Neural cell (in vitro differentiated cells): ENCODE data around the gene FHIT. TPM values are rescaled to one million over a fixed set of nuclear protein-coding genes. Genes with fewer than 3 reads are reported as not detected.

ENCODE experiments used
- H2AFZ ChIP-seq: fragments of 200-600, 300-800 bp; sonication (generic), shearing (Covaris generic); 2 replicates; pipeline ENCODE4 v1.6.0; 2014; ENCODE audit warnings: low read depth, mild to moderate bottlenecking, antibody characterized with exemption, low read length, moderate library complexity
- H3F3A ChIP-seq: fragments of 200-600 bp; shearing (Covaris generic); 2 replicates; pipeline ENCODE4 v1.6.1; 2016; ENCODE audit warnings: mild to moderate bottlenecking, moderate library complexity, mixed read lengths, antibody characterized with exemption, low read length; ENCODE audit not compliant: insufficient read depth, poor library complexity, severe bottlenecking
- H3K27ac ChIP-seq: fragments of 200-600, 300-800 bp; sonication (generic), shearing (Covaris generic); 2 replicates; pipeline ENCODE4 v1.5.1; 2014; ENCODE audit warnings: mild to moderate bottlenecking, low read length, moderate library complexity
- H3K27me3 ChIP-seq: fragments of 300-800, 200-600 bp; sonication (generic), shearing (Covaris generic); 2 replicates; pipeline ENCODE4 v1.6.0; 2014; ENCODE audit warnings: mild to moderate bottlenecking, low read depth, low read length, moderate library complexity; ENCODE audit not compliant: insufficient read depth
- H3K36me3 ChIP-seq: fragments of 300-800, 200-600 bp; sonication (generic), shearing (Covaris generic); 2 replicates; pipeline ENCODE4 v1.5.1; 2014; ENCODE audit warnings: mild to moderate bottlenecking, antibody characterized with exemption, low read length, moderate library complexity; ENCODE audit not compliant: insufficient read depth
- H3K4me2 ChIP-seq: fragments of 300-800, 200-600 bp; sonication (generic), shearing (Covaris generic); 2 replicates; pipeline ENCODE4 v1.6.0; 2014; ENCODE audit warnings: mild to moderate bottlenecking, low read length
- H3K4me3 ChIP-seq: fragments of 300-800, 200-600 bp; sonication (generic), shearing (Covaris generic); 2 replicates; pipeline ENCODE4 v1.5.1; 2014; ENCODE audit warnings: mild to moderate bottlenecking, low read length, moderate library complexity
- H3K79me2 ChIP-seq: fragments of 200-600 bp; shearing (Covaris generic); replicated peaks from 2 replicates; pipeline ENCODE4 v1.6.0; 2014; ENCODE audit warnings: mild to moderate bottlenecking, low read length, moderate library complexity; ENCODE audit not compliant: insufficient read depth
- H3K9ac ChIP-seq: fragments of 300-800, 200-600 bp; sonication (generic), shearing (Covaris generic); 2 replicates; pipeline ENCODE4 v1.6.1; 2016; ENCODE audit warnings: mild to moderate bottlenecking, low read length, mixed read lengths
- H3K9me2 ChIP-seq: fragments of 200-600 bp; shearing (Covaris generic); 2 replicates; pipeline ENCODE4 v1.6.1; 2016; ENCODE audit warnings: mild to moderate bottlenecking, low read length, mixed read lengths; ENCODE audit not compliant: insufficient read depth
- H3K9me3 ChIP-seq: fragments of 200-600, 300-800 bp; sonication (generic), shearing (Covaris generic); 2 replicates; pipeline ENCODE4 v1.6.1; 2016; ENCODE audit warnings: mild to moderate bottlenecking, mixed run types, low read length, moderate library complexity, mixed read lengths
- H4K20me1 ChIP-seq: fragments of 200-600 bp; shearing (Covaris generic); 2 replicates; pipeline ENCODE4 v1.6.1; 2016; ENCODE audit warnings: mild to moderate bottlenecking, mixed run types; ENCODE audit not compliant: insufficient read depth
- CTCF ChIP-seq: fragments of 450-650 bp; IDR thresholded peaks from 2 replicates; pipeline ENCODE4 v1.5.1; 2014; ENCODE audit warnings: antibody characterized with exemption, mild to moderate bottlenecking, moderate library complexity; ENCODE audit not compliant: poor library complexity, severe bottlenecking
- EP300 ChIP-seq: fragments of 450-650 bp; conservative IDR thresholded peaks from 2 replicates; pipeline ENCODE4 v1.6.1; 2014; ENCODE audit warnings: antibody characterized with exemption, mild to moderate bottlenecking, moderate library complexity; ENCODE audit not compliant: poor library complexity, severe bottlenecking
- EZH2 ChIP-seq: fragments of 200-600, 300-800 bp; shearing (Covaris generic), sonication (generic); IDR thresholded peaks from 2 replicates; pipeline ENCODE4 v1.6.1; 2014; ENCODE audit warnings: antibody characterized with exemption, low read length, borderline replicate concordance, mild to moderate bottlenecking; ENCODE audit not compliant: insufficient read depth, poor library complexity, severe bottlenecking
- MXI1 ChIP-seq: fragments of 450-650 bp; conservative IDR thresholded peaks from 2 replicates; pipeline ENCODE4 v1.6.1; 2014; ENCODE audit warnings: antibody characterized with exemption, mild to moderate bottlenecking; ENCODE audit not compliant: poor library complexity, severe bottlenecking
- POLR2AphosphoS5 ChIP-seq: IDR thresholded peaks from 2 replicates; pipeline ENCODE4 v1.6.1; 2012
- RAD21 ChIP-seq: fragments of 450-650 bp; conservative IDR thresholded peaks from 2 replicates; pipeline ENCODE4 v1.6.1; 2014; ENCODE audit warnings: antibody characterized with exemption, mild to moderate bottlenecking, moderate library complexity
- REST ChIP-seq: IDR thresholded peaks from 2 replicates; pipeline ENCODE4 v1.6.1; 2012; ENCODE audit warnings: borderline replicate concordance
- SMC3 ChIP-seq: fragments of 450-650 bp; conservative IDR thresholded peaks from 2 replicates; pipeline ENCODE4 v1.6.1; 2014; ENCODE audit warnings: antibody characterized with exemption, mild to moderate bottlenecking, moderate library complexity; ENCODE audit not compliant: poor library complexity
- TAF1 ChIP-seq: IDR thresholded peaks from 2 replicates; pipeline ENCODE4 v1.6.1; 2012; ENCODE audit warnings: low read depth
- polyA plus RNA-seq: library from polyadenylated mRNA; depleted of rRNA; stranded (reverse); fragments of >200 nt; gene quantifications from 2 replicates; pipeline ENCODE4 v1.2.3, GENCODE V29; 2014

FHIT gene
- polyA plus RNA-seq, 1 donor from 2014 or later: not detected

- TF ChIP-seq EP300 (no peak), CTCF (no peak), SMC3 (no peak), EZH2 (no peak), REST (no peak), RAD21 (no peak), TAF1 (no peak), POLR2AphosphoS5 (no peak), MXI1 (no peak)
Measured at GRCh38 chr3:61114316-61114953, 136.8 kb downstream of the FHIT start.

GRCh38 chr3:61111825-61112224 lies 139.4 kb downstream of the FHIT start:
- Histone ChIP-seq H3K9me2 (no peaks in the 10 kb centered on the region), H3K79me2 (no peaks in the 10 kb centered on the region), H3K9ac (no peak overlapping the region), H4K20me1 (no peaks in the 10 kb centered on the region), H3K27me3 (no peaks in the 10 kb centered on the region), H3K27ac (no peak overlapping the region), H3K4me3 (no peak overlapping the region), H3K4me2 (no peak overlapping the region), H2AFZ (no peak overlapping the region), H3K36me3 (no peaks in the 10 kb centered on the region), H3K9me3 (no peaks in the 10 kb centered on the region), H3F3A (no peaks in the 10 kb centered on the region)
- no peak for TF ChIP-seq REST
- no peak for TF ChIP-seq EP300
- no peak for TF ChIP-seq SMC3
- TF ChIP-seq RAD21: no peak
- no peak for TF ChIP-seq POLR2AphosphoS5
- no peak for TF ChIP-seq EZH2
- no peak for TF ChIP-seq CTCF
- no peak for TF ChIP-seq MXI1
- no peak for TF ChIP-seq TAF1

More at GRCh38 chr3:61114316-61114953, 136.8 kb downstream of the FHIT start:
- no peaks in the 10 kb centered on the region for H3K9me2 ChIP-seq
- no peaks in the 10 kb centered on the region for H3K79me2 ChIP-seq
- H3K4me2 ChIP-seq: no peak overlapping the region
- H3K27me3 ChIP-seq: no peaks in the 10 kb centered on the region
- no peak overlapping the region for H3K27ac ChIP-seq
- no peak overlapping the region for H3K4me3 ChIP-seq
- no peaks in the 10 kb centered on the region for H3K9me3 ChIP-seq
- no peak overlapping the region for H3K9ac ChIP-seq
- H3K36me3 ChIP-seq: no peaks in the 10 kb centered on the region
- H2AFZ ChIP-seq: no peak overlapping the region
- no peaks in the 10 kb centered on the region for H3F3A ChIP-seq
- H4K20me1 ChIP-seq: no peaks in the 10 kb centered on the region
